Activated CD8-positive, alpha-beta T cell treated with anti-CD3 and anti-CD28 coated beads for 36 hours (primary cell): Measurements from ENCODE around the gene ZHX3. TPM values are rescaled to one million over a fixed set of nuclear protein-coding genes. Genes with fewer than 3 reads are reported as not detected.

Source experiments
- ATAC-seq: fragments of 200-7000 bp; cut with Tn5 transposase; one replicate; pipeline ENCODE4 v1.10.0; 2021; ENCODE audit warnings: mild to moderate bottlenecking, moderate library complexity
- CTCF ChIA-PET: fragments of 350-600 bp; sonication (Branson Sonifier 250); formaldehyde crosslinking; loops from one replicate; lab custom pipeline; 2021; ENCODE audit warnings: antibody characterized with exemption; lab: Charles Lee
- POLR2A ChIA-PET: fragments of 350-600 bp; sonication (Branson Sonifier 250); formaldehyde crosslinking; loops from one replicate; lab custom pipeline; 2021; ENCODE audit warnings: antibody characterized with exemption; lab: Charles Lee
- DNase-seq: peaks from one replicate; pipeline ENCODE4 v3.0.0-alpha.2; 2020
- H3K27ac Mint-ChIP-seq: one replicate; pipeline ENCODE4 v1.8.0; 2021; ENCODE audit warnings: mild to moderate bottlenecking, mixed read lengths
- H3K27me3 Mint-ChIP-seq: one replicate; pipeline ENCODE4 v1.8.0; 2021; ENCODE audit warnings: mixed read lengths
- H3K36me3 Mint-ChIP-seq: one replicate; pipeline ENCODE4 v1.8.0; 2021; ENCODE audit warnings: low read depth, mixed read lengths
- H3K4me1 Mint-ChIP-seq: one replicate; pipeline ENCODE4 v1.8.0; 2021; ENCODE audit warnings: low read depth, mixed read lengths
- H3K4me3 Mint-ChIP-seq: one replicate; pipeline ENCODE4 v1.8.0; 2021; ENCODE audit warnings: mild to moderate bottlenecking, moderate library complexity, mixed read lengths
- H3K9me3 Mint-ChIP-seq: one replicate; pipeline ENCODE4 v1.8.0; 2021; ENCODE audit warnings: mixed read lengths
- CTCF ChIP-seq: fragments of 200-600 bp; IDR thresholded peaks from one replicate; pipeline ENCODE4 v1.8.0; 2022; ENCODE audit warnings: antibody characterized with exemption, mild to moderate bottlenecking
- intact Hi-C: fragments of 100-400 bp; cut with micrococcal nuclease; formaldehyde crosslinking; loops from one replicate; pipeline ENCODE4 v1.10.0; 2022
- total RNA-seq, 2 experiments: library from RNA; stranded (reverse); gene quantifications; one replicate each; pipeline ENCODE4 v1.2.3, GENCODE V29; 2021

ZHX3 gene
- total RNA-seq, 2 experiments from 2014 or later = 14.1 to 14.2 TPM

- CTCF ChIA-PET = interaction anchor here (0.8 to 5.4 kb wide), 2 partner anchors 55 to 214 kb away, joined by 3 to 29 read pairs; no protein-coding TSS in a partner anchor
- Mint-ChIP-seq H3K4me1 (peaks cover 15% of the 10 kb centered on the region), H3K36me3 (peaks cover 23% of the 10 kb centered on the region), H3K4me3 (no peak overlapping the region), H3K27me3 (no peaks in the 10 kb centered on the region), H3K9me3 (no peaks in the 10 kb centered on the region), H3K27ac (peak overlapping the region; percentile 79)
- intact Hi-C loops = loop anchor here (10.0 kb wide), 1 partner anchor 48 kb away; no protein-coding TSS in a partner anchor
- DNase-seq (no peak), ATAC-seq (no peak)
- TF ChIP-seq CTCF = no peak
- POLR2A ChIA-PET = interaction anchor here (0.9 to 1.9 kb wide), 6 partner anchors 9 to 68 kb away, joined by 3 to 6 read pairs (median 4); no protein-coding TSS in a partner anchor
Observed at GRCh38 chr20:41176711-41177552, 140.6 kb downstream of the ZHX3 start.

GRCh38 chr20:41175727-41176330 is 141.7 kb downstream of the ZHX3 start:
- peaks cover 31% of the 10 kb centered on the region for H3K36me3 Mint-ChIP-seq

GRCh38 chr20:41175201-41175651 is 142.3 kb downstream of the ZHX3 start:
- intact Hi-C loops = loop anchor here (10.0 kb wide), 1 partner anchor 50 kb away; no protein-coding TSS in a partner anchor
- H3K4me1 Mint-ChIP-seq = peaks cover 22% of the 10 kb centered on the region
- POLR2A ChIA-PET = interaction anchor here (1.2 to 1.9 kb wide), 3 partner anchors 18 to 39 kb away, joined by 3 to 5 read pairs (median 4); no protein-coding TSS in a partner anchor
- DNase-seq (no peak), ATAC-seq (no peak)
- CTCF ChIA-PET = interaction anchor here (5.4 kb wide), 1 partner anchor 57 kb away, joined by 29 read pairs; no protein-coding TSS in a partner anchor
- no peak overlapping the region for H3K4me3 Mint-ChIP-seq
- TF ChIP-seq CTCF = no peak
- no peaks in the 10 kb centered on the region for H3K27me3 Mint-ChIP-seq
- peak overlapping the region; percentile 66 for H3K27ac Mint-ChIP-seq
- peaks cover 37% of the 10 kb centered on the region for H3K36me3 Mint-ChIP-seq
- no peaks in the 10 kb centered on the region for H3K9me3 Mint-ChIP-seq

More at GRCh38 chr20:41175727-41176330, 141.7 kb downstream of the ZHX3 start:
- no peak overlapping the region for H3K4me3 Mint-ChIP-seq
- H3K27me3 Mint-ChIP-seq = no peaks in the 10 kb centered on the region
- ChIA-PET POLR2A (interaction anchor here (0.8 to 1.9 kb wide), 7 partner anchors 8 to 40 kb away, joined by 3 to 6 read pairs (median 4); no protein-coding TSS in a partner anchor), CTCF (interaction anchor here (0.8 to 5.4 kb wide), 2 partner anchors 56 to 213 kb away, joined by 3 to 29 read pairs; no protein-coding TSS in a partner anchor)
- DNase-seq (no peak), ATAC-seq (no peak)
- intact Hi-C loops = loop anchor here (10.0 kb wide), 1 partner anchor 49 kb away; no protein-coding TSS in a partner anchor
- no peaks in the 10 kb centered on the region for H3K9me3 Mint-ChIP-seq
- peaks cover 16% of the 10 kb centered on the region for H3K4me1 Mint-ChIP-seq
- TF ChIP-seq CTCF = no peak
- peak overlapping the region; percentile 79 for H3K27ac Mint-ChIP-seq

- peaks cover 41% of the 10 kb centered on the region for H3K36me3 Mint-ChIP-seq
- no peak for DNase-seq
Observed at GRCh38 chr20:41174782-41175181, 142.7 kb downstream of the ZHX3 start.

More at GRCh38 chr20:41174782-41175181, 142.7 kb downstream of the ZHX3 start:
- Mint-ChIP-seq H3K27me3 (no peaks in the 10 kb centered on the region), H3K4me1 (peaks cover 22% of the 10 kb centered on the region), H3K4me3 (no peak overlapping the region), H3K9me3 (no peaks in the 10 kb centered on the region), H3K27ac (peak overlapping the region; percentile 66)
- ChIA-PET POLR2A (no interaction called here), CTCF (interaction anchor here (5.4 kb wide), 1 partner anchor 57 kb away, joined by 29 read pairs; no protein-coding TSS in a partner anchor)
- intact Hi-C loops = loop anchor here (10.0 kb wide), 1 partner anchor 50 kb away; no protein-coding TSS in a partner anchor
- no peak for TF ChIP-seq CTCF
- no peak for ATAC-seq
